G401.6 (cell line): ENCODE results near the gene GZMB.
"Not testable (repeated sequence)": the region's sequence is repeated elsewhere in the genome, so short reads cannot be mapped to it uniquely, and the experiment has no call there.

Experiments
- FAIRE-seq: peaks from 2 replicates; lab custom pipeline; 2012; peaks lifted over from hg19 to GRCh38; lab: Jason Lieb, UNC

Gene GZMB

GRCh38 chr14:24630872-24631477 is 3.0 kb downstream of the GZMB start:
- FAIRE-seq = no peak

- no peak for FAIRE-seq
Observed at GRCh38 chr14:24630087-24630871, 3.7 kb downstream of the GZMB start.

- FAIRE-seq = no peak
Observed at GRCh38 chr14:24629521-24629920, 4.5 kb downstream of the GZMB start.

- no peak for FAIRE-seq
Observed at GRCh38 chr14:24613747-24614146, 20.2 kb downstream of the GZMB start.

- no peak for FAIRE-seq
Observed at GRCh38 chr14:24613241-24613640, 20.7 kb downstream of the GZMB start.

- FAIRE-seq = no peak
Observed at GRCh38 chr14:24612196-24612595, 21.8 kb downstream of the GZMB start.

GRCh38 chr14:24609655-24610344 is 24.2 kb downstream of the GZMB start, which contains the start of gene GZMH:
Gene GZMH, minus strand, starts transcription at chr14:24609685. Its CDS starts 72 bp downstream, at chr14:24609613.
- no peak for FAIRE-seq

- FAIRE-seq = no peak
Observed at GRCh38 chr14:24607635-24608514, 26.1 kb downstream of the GZMB start.

GRCh38 chr14:24607081-24607480 is 26.9 kb downstream of the GZMB start:
- FAIRE-seq = no peak

- no peak for FAIRE-seq
Observed at GRCh38 chr14:24606297-24606696, 27.7 kb downstream of the GZMB start.

GRCh38 chr14:24605435-24606190 is 28.4 kb downstream of the GZMB start:
- no peak for FAIRE-seq

GRCh38 chr14:24597403-24597802 is 36.6 kb downstream of the GZMB start:
- no peak for FAIRE-seq

- FAIRE-seq = no peak
Observed at GRCh38 chr14:24595073-24595808, 38.7 kb downstream of the GZMB start.

- not testable (repeated sequence) for FAIRE-seq
Observed at GRCh38 chr14:24591004-24591403, 43.0 kb downstream of the GZMB start.

GRCh38 chr14:24584402-24584801 is 49.6 kb downstream of the GZMB start:
- FAIRE-seq = not testable (repeated sequence)
